H1 (cell line): ENCODE results near the gene LARGE2. TPM values are rescaled to one million over a fixed set of nuclear protein-coding genes. Genes with fewer than 3 reads are reported as not detected.

Experiments used
- CTCF ChIA-PET: fragments of 300-600 bp; sonication (Branson Sonifier 250); formaldehyde crosslinking; loops from one replicate; lab custom pipeline; 2021; ENCODE audit not compliant: partially characterized antibody; lab: Charles Lee
- POLR2A ChIA-PET: fragments of 300-600 bp; sonication (Branson Sonifier 250); formaldehyde crosslinking; loops from one replicate; lab custom pipeline; 2021; ENCODE audit warnings: inconsistent platforms; ENCODE audit not compliant: partially characterized antibody; lab: Charles Lee
- DNase-seq, 2 experiments: peaks; one replicate each; pipeline versions ENCODE4 v3.0.0 to v3.0.0-alpha.2; 2010 to 2022; ENCODE audit warnings: low spot score in 2 of 2, low read depth in 1 of 2, mixed read lengths in 1 of 2
- FAIRE-seq: peaks from 2 replicates; lab custom pipeline; 2011; peaks lifted over from hg19 to GRCh38; lab: Jason Lieb, UNC
- H2AFZ ChIP-seq: 2 replicates; pipeline ENCODE4 v1.8.1; 2012; ENCODE audit warnings: low read length, inconsistent platforms
- H2AK5ac ChIP-seq: 2 replicates; pipeline ENCODE4 v1.6.1; 2013; ENCODE audit warnings: low read depth, low read length
- H2BK120ac ChIP-seq: replicated peaks from 2 replicates; pipeline ENCODE3; 2013; ENCODE audit warnings: low read depth, low read length, inconsistent platforms
- H2BK12ac ChIP-seq: 2 replicates; pipeline ENCODE4 v1.6.1; 2013; ENCODE audit warnings: low read depth, low read length
- H2BK15ac ChIP-seq: 2 replicates; pipeline ENCODE4 v1.6.1; 2013; ENCODE audit warnings: low read length
- H2BK20ac ChIP-seq: 2 replicates; pipeline ENCODE4 v1.6.1; 2013; ENCODE audit warnings: low read length
- H2BK5ac ChIP-seq: 2 replicates; pipeline ENCODE4 v1.6.1; 2013; ENCODE audit warnings: low read depth, low read length
- H3K14ac ChIP-seq: 2 replicates; pipeline ENCODE4 v1.6.1; 2013; ENCODE audit warnings: inconsistent platforms; ENCODE audit not compliant: insufficient read length
- H3K18ac ChIP-seq: 2 replicates; pipeline ENCODE4 v1.6.1; 2013; ENCODE audit warnings: low read length; ENCODE audit errors: extremely low read depth
- H3K23ac ChIP-seq: 2 replicates; pipeline ENCODE4 v1.6.1; 2013; ENCODE audit warnings: inconsistent platforms; ENCODE audit not compliant: insufficient read length
- H3K23me2 ChIP-seq: 2 replicates; pipeline ENCODE4 v1.6.1; 2013; ENCODE audit warnings: low read depth, low read length
- H3K27ac ChIP-seq: 2 replicates; pipeline ENCODE4 v1.6.1; 2011; ENCODE audit warnings: low read depth, low read length, inconsistent platforms
- H3K27me3 ChIP-seq, 4 experiments: replicated peaks in 1 of 4; 1 replicate in 1 of 4; 2 replicates in 3 of 4; pipeline versions ENCODE4 v1.6.1 to v1.8.1; 2011 to 2013; ENCODE audit warnings: low read length in 3 of 4, mild to moderate bottlenecking in 3 of 4, inconsistent platforms in 2 of 4, mixed read lengths in 2 of 4, moderate library complexity in 1 of 4; ENCODE audit not compliant: control insufficient read depth in 3 of 4, insufficient read depth in 3 of 4; ENCODE audit errors: extremely low read depth in 1 of 4
- H3K36me3 ChIP-seq, 4 experiments: 2 replicates each; pipeline versions ENCODE4 v1.6.1 to v1.8.1; 2011 to 2013; ENCODE audit warnings: mild to moderate bottlenecking in 4 of 4, low read length in 3 of 4, moderate library complexity in 2 of 4, control low read depth in 1 of 4, inconsistent platforms in 1 of 4; ENCODE audit not compliant: insufficient read depth in 4 of 4, control insufficient read depth in 2 of 4
- H3K4ac ChIP-seq: replicated peaks from 2 replicates; pipeline ENCODE3; 2013; ENCODE audit warnings: low read length, low read depth, mixed read lengths, inconsistent platforms; ENCODE audit not compliant: insufficient read length
- H3K4me1 ChIP-seq, 4 experiments: replicated peaks in 1 of 4; 1 replicate in 1 of 4; 2 replicates in 3 of 4; pipeline versions ENCODE4 v1.6.1 to v1.8.1; 2011 to 2013; ENCODE audit warnings: low read length in 3 of 4, inconsistent platforms in 2 of 4, mixed read lengths in 1 of 4; ENCODE audit not compliant: insufficient read depth in 4 of 4, control insufficient read depth in 3 of 4
- H3K4me2 ChIP-seq, 2 experiments: 2 replicates each; pipeline versions ENCODE4 v1.6.1 to v1.8.1; 2011 to 2013; ENCODE audit warnings: low read depth in 2 of 2, low read length in 2 of 2, control low read depth in 1 of 2, inconsistent platforms in 1 of 2, mild to moderate bottlenecking in 1 of 2; ENCODE audit not compliant: insufficient read depth in 1 of 2
- H3K4me3 ChIP-seq, 4 experiments: fragments of 200-600, 300-600 bp in 1 of 4; sonication (generic), shearing (Covaris generic), sonication (Bioruptor Twin) in 1 of 4; 2 replicates each; pipeline versions ENCODE4 v1.5.1 to v1.8.1; 2011 to 2016; ENCODE audit warnings: low read length in 4 of 4, low read depth in 3 of 4, control low read depth in 2 of 4, inconsistent platforms in 2 of 4, mild to moderate bottlenecking in 2 of 4, mixed read lengths in 1 of 4, moderate library complexity in 1 of 4; ENCODE audit not compliant: insufficient read depth in 2 of 4; ENCODE audit errors: extremely low read depth in 1 of 4
- H3K56ac ChIP-seq: replicated peaks from 2 replicates; pipeline ENCODE3; 2013; ENCODE audit warnings: low read depth, mild to moderate bottlenecking, mixed read lengths, low read length, inconsistent platforms; ENCODE audit not compliant: insufficient read length
- H3K79me1 ChIP-seq: 2 replicates; pipeline ENCODE4 v1.6.1; 2013; ENCODE audit warnings: low read depth, low read length, control low read depth
- H3K79me2 ChIP-seq, 2 experiments: 2 replicates each; pipeline versions ENCODE4 v1.6.1 to v1.8.1; 2012 to 2013; ENCODE audit warnings: low read length in 2 of 2, mild to moderate bottlenecking in 2 of 2, inconsistent platforms in 1 of 2; ENCODE audit not compliant: insufficient read depth in 2 of 2, control insufficient read depth in 1 of 2
- H3K9ac ChIP-seq, 4 experiments: replicated peaks in 1 of 4; 1 replicate in 1 of 4; 2 replicates in 3 of 4; pipeline versions ENCODE4 v1.6.1 to v1.8.1; 2011 to 2013; ENCODE audit warnings: low read depth in 3 of 4, low read length in 3 of 4, control low read depth in 2 of 4, mild to moderate bottlenecking in 2 of 4, moderate library complexity in 2 of 4, inconsistent platforms in 1 of 4; ENCODE audit errors: extremely low read depth in 1 of 4
- H3K9me3 ChIP-seq, 2 experiments: 2 replicates each; pipeline versions ENCODE4 v1.6.1 to v1.8.1; 2012 to 2013; ENCODE audit warnings: mild to moderate bottlenecking in 2 of 2, moderate library complexity in 2 of 2, control low read depth in 1 of 2, inconsistent platforms in 1 of 2, low read depth in 1 of 2, low read length in 1 of 2, mixed read lengths in 1 of 2; ENCODE audit not compliant: insufficient read depth in 2 of 2
- H4K20me1 ChIP-seq, 2 experiments: replicated peaks in 1 of 2; 2 replicates each; pipeline versions ENCODE3 to v1.8.1; 2011 to 2013; ENCODE audit warnings: inconsistent platforms in 2 of 2, low read length in 2 of 2, mild to moderate bottlenecking in 1 of 2; ENCODE audit not compliant: insufficient read depth in 2 of 2, control insufficient read depth in 1 of 2
- H4K5ac ChIP-seq: 2 replicates; pipeline ENCODE4 v1.6.1; 2013; ENCODE audit warnings: low read length, low read depth, mixed read lengths, inconsistent platforms; ENCODE audit not compliant: insufficient read length
- H4K8ac ChIP-seq: 2 replicates; pipeline ENCODE4 v1.8.0; 2013; ENCODE audit warnings: mild to moderate bottlenecking, moderate library complexity, low read length, inconsistent platforms; ENCODE audit not compliant: insufficient read depth; ENCODE audit errors: extremely low read depth
- H4K91ac ChIP-seq: replicated peaks from 2 replicates; pipeline ENCODE3; 2013; ENCODE audit warnings: low read length, mixed read lengths, inconsistent platforms; ENCODE audit not compliant: insufficient read length
- BCL11A ChIP-seq, 2 experiments: IDR thresholded peaks; one replicate each; pipeline ENCODE4 v1.6.1; 2011; ENCODE audit warnings: low read depth in 2 of 2, low read length in 2 of 2, mild to moderate bottlenecking in 2 of 2
- BRCA1 ChIP-seq: IDR thresholded peaks from 2 replicates; pipeline ENCODE4 v1.6.1; 2012; ENCODE audit warnings: low read depth, low read length, improper control_type of control experiment
- CBX5 ChIP-seq: fragments of 300-800, 300-1000 bp; sonication (generic); IDR thresholded peaks from 2 replicates; pipeline ENCODE4 v1.7.1; 2016; ENCODE audit warnings: antibody characterized with exemption, low read length, low read depth
- CTBP2 ChIP-seq: IDR thresholded peaks from 2 replicates; pipeline ENCODE4 v1.7.0; 2011; ENCODE audit warnings: borderline replicate concordance, mild to moderate bottlenecking, moderate library complexity, mixed read lengths, low read length; ENCODE audit not compliant: insufficient read depth, insufficient read length
- EP300 ChIP-seq, 2 experiments: IDR thresholded peaks; 1 replicate in 1 of 2; 2 replicates in 1 of 2; pipeline ENCODE4 v1.6.1; 2011 to 2012; ENCODE audit warnings: low read depth in 2 of 2, low read length in 2 of 2, mild to moderate bottlenecking in 2 of 2, borderline replicate concordance in 1 of 2, inconsistent platforms in 1 of 2, moderate library complexity in 1 of 2
- POLR2A ChIP-seq, 2 experiments: IDR thresholded peaks; 1 replicate in 1 of 2; 2 replicates in 1 of 2; pipeline ENCODE4 v1.6.1; 2011; ENCODE audit warnings: low read depth in 2 of 2, low read length in 2 of 2, mild to moderate bottlenecking in 2 of 2; ENCODE audit errors: control extremely low read depth in 1 of 2
- SIN3A ChIP-seq, 2 experiments: IDR thresholded peaks in 1 of 2; conservative IDR thresholded peaks in 1 of 2; 2 replicates each; pipeline ENCODE4 v1.6.1; 2011 to 2012; ENCODE audit warnings: low read length in 2 of 2, improper control_type of control experiment in 1 of 2, low read depth in 1 of 2, mild to moderate bottlenecking in 1 of 2
- SIRT6 ChIP-seq: IDR thresholded peaks from one replicate; pipeline ENCODE4 v1.7.1; 2012; ENCODE audit warnings: low read length, inconsistent platforms
- TAF7 ChIP-seq: optimal IDR thresholded peaks from 2 replicates; pipeline ENCODE3; 2011; ENCODE audit warnings: low read depth, mild to moderate bottlenecking, inconsistent platforms, low read length, moderate library complexity, borderline replicate concordance
- YY1 ChIP-seq: IDR thresholded peaks from 2 replicates; pipeline ENCODE4 v1.6.1; 2011; ENCODE audit warnings: low read depth, mild to moderate bottlenecking, low read length
- WGBS, 2 experiments: shearing (Covaris generic) in 1 of 2; methylation state at CpG; one replicate each; pipeline versions ENCODE4 v1.1.6 to v1.1.7; 2013 to 2015; ENCODE audit warnings: low lambda C conversion rate in 2 of 2, mixed read lengths in 2 of 2, inconsistent platforms in 1 of 2, low coverage in 1 of 2, missing lambda C conversion rate in 1 of 2; ENCODE audit not compliant: insufficient replicate concordance in 2 of 2, insufficient coverage in 1 of 2, insufficient read length in 1 of 2; ENCODE audit errors: extremely low coverage in 1 of 2, missing lambda C conversion rate in 1 of 2; 5-methylcytosine and 5-hydroxymethylcytosine counted together
- polyA plus RNA-seq, 7 experiments: library from polyadenylated mRNA; depleted of rRNA in 3 of 7; stranded (reverse) in 5 of 7; unstranded in 2 of 7; fragments of >200 nt in 5 of 7; fragments of 200-250 nt in 2 of 7; gene quantifications; 1 replicate in 5 of 7; 2 replicates in 1 of 7; 4 replicates in 1 of 7; pipeline versions ENCODE4 v1.2.1 to v1.2.3, GENCODE V29; 2011 to 2013; ENCODE audit warnings: missing spikeins in 2 of 7, mixed read lengths in 2 of 7
- total RNA-seq: library from RNA; stranded (reverse); fragmentation: NEBNext Ultra II Directional; extraction: Animal tissue kit (Norgen Biotek cat#: 25700); gene quantifications from 2 replicates; pipeline ENCODE4 v1.2.1, GENCODE V29; 2021

LARGE2 gene
- total and polyA plus RNA-seq, 2 of the 8 experiments (the other 6 are each of a cell fraction or from before 2014, with no cell fraction given) = 111 to 137 TPM

DNA sequence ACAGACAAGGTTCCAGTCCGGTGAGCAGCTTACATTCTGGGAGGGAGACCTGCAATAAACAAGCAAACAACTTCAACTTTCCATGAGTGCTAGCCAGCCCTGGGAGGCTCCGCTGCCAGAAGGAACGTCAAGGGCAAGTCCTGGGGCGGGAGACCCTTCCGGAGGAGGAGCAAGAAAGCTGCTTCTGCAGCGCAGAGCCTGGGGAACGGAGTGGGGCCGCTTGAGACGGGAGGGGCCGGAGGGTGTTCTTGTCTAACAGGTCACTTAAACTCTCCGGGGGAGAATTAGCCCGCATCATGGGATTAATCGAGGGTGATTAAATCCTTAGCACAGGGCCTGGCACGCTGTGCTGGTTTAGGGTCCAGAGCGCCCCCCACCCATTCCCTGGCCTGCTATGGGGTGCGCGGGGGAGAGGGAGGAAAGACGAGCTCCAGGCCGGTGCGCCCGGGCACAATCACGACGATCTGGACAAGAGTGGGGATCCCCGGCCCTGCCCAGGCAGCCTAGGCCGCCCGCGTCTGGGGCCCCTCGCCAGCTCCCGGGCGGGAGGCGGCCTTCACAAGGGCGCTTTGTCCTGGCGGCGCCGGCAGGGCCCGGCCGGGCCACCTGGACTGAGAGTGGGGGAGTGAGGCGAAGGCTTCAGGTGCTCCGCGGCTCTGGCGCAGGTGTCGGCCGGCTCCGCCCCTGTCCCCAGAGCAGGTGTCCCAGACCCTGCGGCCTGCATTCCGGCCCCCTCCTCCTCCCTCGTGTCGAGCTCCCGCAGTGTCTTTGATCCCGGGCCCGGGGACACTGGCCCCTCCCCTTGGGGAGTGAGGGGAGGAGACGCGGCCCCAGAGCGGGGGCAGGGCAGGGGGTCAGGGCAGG is 663 bp upstream of the LARGE2 start:
- POLR2A ChIA-PET = interaction anchor here (0.6 to 9.8 kb wide), 37 partner anchors 9 to 590 kb away, joined by 3 to 115 read pairs (median 5); no protein-coding TSS in a partner anchor
- peak overlapping the region; percentile 44; the same call in 1 of the 2 replicates for H2AK5ac ChIP-seq
- no peak overlapping the region for H3K14ac ChIP-seq
- H2BK20ac ChIP-seq = peak overlapping the region; percentile 83
- H3K9me3 ChIP-seq = no peaks in the 10 kb centered on the region
- peaks cover 10 to 21% of the 10 kb centered on the region in 2 experiments for H4K20me1 ChIP-seq
- H3K79me2 ChIP-seq = peaks cover 0 to 14% of the 10 kb centered on the region in 2 experiments; a peak in 1 of 4 replicates
- peaks cover 12 to 33% (median 24%) of the 10 kb centered on the region in 4 experiments for H3K4me1 ChIP-seq
- peaks cover 16% of the 10 kb centered on the region for H3K79me1 ChIP-seq
- peak overlapping the region; percentile 76; the same call in 1 of the 2 replicates for H3K27ac ChIP-seq
- no peak for FAIRE-seq
- no peak overlapping the region for H3K23ac ChIP-seq
- WGBS, 2 experiments = 3% methylated on average over 43 of the region's 54 CpGs; no CpG with 5 or more reads in 1 of the 2 experiments
- peaks cover 22% of the 10 kb centered on the region for H3K23me2 ChIP-seq
- peaks cover 0 to 9% (median 0%) of the 10 kb centered on the region in 4 experiments; a peak in 3 of 7 replicates for H3K27me3 ChIP-seq
- H3K4me3 ChIP-seq = peak overlapping the region; percentile 63 to 78 (median 68)
- H2BK12ac ChIP-seq = peak overlapping the region; percentile 97
- H4K5ac ChIP-seq = peak overlapping the region; percentile 73
- peak overlapping the region; percentile 30 for H2BK120ac ChIP-seq
- peak overlapping the region; percentile 97 for H3K18ac ChIP-seq
- peaks cover 2 to 14% (median 6%) of the 10 kb centered on the region in 4 experiments; a peak in 4 of 8 replicates for H3K36me3 ChIP-seq
- no peak overlapping the region for H2AFZ ChIP-seq
- H4K91ac ChIP-seq = peak overlapping the region; percentile 42
- CTCF ChIA-PET = interaction anchor here (0.6 to 1.2 kb wide), 8 partner anchors 9 to 216 kb away, joined by 3 to 6 read pairs (median 4); no protein-coding TSS in a partner anchor
- H2BK5ac ChIP-seq = peak overlapping the region; percentile 93; the same call in 1 of the 2 replicates
- DNase-seq = peak; percentile 84 to 94
- H4K8ac ChIP-seq = peak overlapping the region; percentile 93; the same call in 1 of the 2 replicates
- peak overlapping the region; percentile 53 to 78 (median 68); a peak in 6 of 7 replicates for H3K9ac ChIP-seq
- peak overlapping the region; percentile 45 for H3K4ac ChIP-seq
- H2BK15ac ChIP-seq = peak overlapping the region; percentile 29; the same call in 1 of the 2 replicates
- peak overlapping the region; percentile 62 for H3K56ac ChIP-seq
- peak overlapping the region; percentile 81 to 91 for H3K4me2 ChIP-seq
- peak in 1 of 2 experiments; percentile 19; a peak in 1 of 4 replicates for TF ChIP-seq SIN3A (conservative IDR thresholded peaks at IDR 0.05 in 1 of 2, IDR thresholded peaks at IDR 0.05 in 1 of 2; ENCODE audit: low read depth in 1 of 2, low read length in 2 of 2)
- no peak for TF ChIP-seq BRCA1
- peak; percentile 74 for TF ChIP-seq TAF7
- 0 out of 2 replicates have a peak, but pooled peaks have one; percentile 6 for TF ChIP-seq YY1
- TF ChIP-seq BCL11A (IDR thresholded peaks at IDR 0.05; ENCODE audit: low read depth in 2 of 2, low read length in 2 of 2) = no peak
- peak; percentile 31 for TF ChIP-seq CTBP2
- TF ChIP-seq SIRT6 = no peak
- TF ChIP-seq CBX5 = no peak
- TF ChIP-seq POLR2A (IDR thresholded peaks at IDR 0.05; ENCODE audit: control extremely low read depth in 1 of 2, low read depth in 2 of 2, low read length in 2 of 2) = peak in 1 of 2 experiments; percentile 88; a peak in 2 of 3 replicates
- peak in 1 of 2 experiments; percentile 70; a peak in 1 of 3 replicates for TF ChIP-seq EP300 (IDR thresholded peaks at IDR 0.05; ENCODE audit: borderline replicate concordance in 1 of 2, low read depth in 2 of 2, low read length in 2 of 2)
